K562 (cell line): ENCODE results near the gene TSPAN14. TPM values are rescaled to one million over a fixed set of nuclear protein-coding genes. Genes with fewer than 3 reads are reported as not detected.

Experiments used
- BCL6 ChIP-seq: fragments of 250-450 bp; sonication (Bioruptor Pico); IDR thresholded peaks from 2 replicates; pipeline ENCODE4 v1.4.0; 2020
- CREB1 ChIP-seq, 2 experiments: sonication (generic) in 1 of 2; formaldehyde crosslinking in 1 of 2; IDR thresholded peaks; 2 replicates each; pipeline versions ENCODE4 v1.6.1 to v1.8.0; 2012 to 2022; ENCODE audit warnings: inconsistent platforms in 1 of 2, mild to moderate bottlenecking in 1 of 2, missing genetic modification reagents in 1 of 2, moderate library complexity in 1 of 2
- CREB3 ChIP-seq: fragments of 450-650 bp; conservative IDR thresholded peaks from 2 replicates; pipeline ENCODE4 v1.6.1; 2016; ENCODE audit warnings: missing genetic modification characterization, low read depth, mild to moderate bottlenecking, missing compliant biosample characterization, moderate library complexity
- ETV5 ChIP-seq: sonication (generic); formaldehyde crosslinking; IDR thresholded peaks from 2 replicates; pipeline ENCODE4 v1.4.0; 2020; ENCODE audit warnings: low read depth, mild to moderate bottlenecking, missing genetic modification reagents
- FOXK2 ChIP-seq, 2 experiments: fragments of 450-650 bp; IDR thresholded peaks in 1 of 2; conservative IDR thresholded peaks in 1 of 2; 2 replicates each; pipeline ENCODE4 v1.6.1; 2016; ENCODE audit warnings: low read depth in 2 of 2, mild to moderate bottlenecking in 1 of 2
- GATAD2B ChIP-seq: fragments of 450-650 bp; IDR thresholded peaks from 2 replicates; pipeline ENCODE4 v1.6.1; 2017; ENCODE audit warnings: mild to moderate bottlenecking, borderline replicate concordance
- GTF2A2 ChIP-seq: IDR thresholded peaks from 2 replicates; pipeline ENCODE4 v1.6.1; 2016; ENCODE audit warnings: mild to moderate bottlenecking, missing genetic modification characterization, missing compliant biosample characterization
- HNRNPK ChIP-seq: fragments of 200-400 bp; formaldehyde crosslinking; IDR thresholded peaks from one replicate; pipeline ENCODE4 v1.6.1; 2018; ENCODE audit warnings: mild to moderate bottlenecking, low read depth, low read length; ENCODE audit not compliant: poor library complexity, severe bottlenecking
- MCM2 ChIP-seq: fragments of 450-650 bp; IDR thresholded peaks from 2 replicates; pipeline ENCODE4 v1.6.1; 2017; ENCODE audit warnings: low read depth, mild to moderate bottlenecking
- MXD1 ChIP-seq: fragments of 250-450 bp; sonication (Bioruptor Pico); IDR thresholded peaks from 2 replicates; pipeline ENCODE4 v1.8.0; 2021; ENCODE audit warnings: borderline replicate concordance, mild to moderate bottlenecking, moderate library complexity; ENCODE audit not compliant: poor library complexity, severe bottlenecking
- OTX1 ChIP-seq: fragments of 450-650 bp; formaldehyde crosslinking; IDR thresholded peaks from 2 replicates; pipeline ENCODE4 v1.4.0; 2022; ENCODE audit warnings: mild to moderate bottlenecking
- POLR2AphosphoS5 ChIP-seq: IDR thresholded peaks from 2 replicates; pipeline ENCODE4 v1.6.1; 2011; ENCODE audit warnings: mild to moderate bottlenecking, low read depth, low read length, moderate library complexity; ENCODE audit not compliant: control insufficient read depth, insufficient read depth
- SFPQ ChIP-seq: fragments of 200-400 bp; formaldehyde crosslinking; IDR thresholded peaks from 2 replicates; pipeline ENCODE4 v1.6.1; 2017; ENCODE audit warnings: mild to moderate bottlenecking, low read depth, low read length, moderate library complexity
- SREBF1 ChIP-seq: fragments of 150-350 bp; IDR thresholded peaks from 2 replicates; pipeline ENCODE4 v1.6.1; 2014; ENCODE audit warnings: antibody characterized with exemption, low read depth, low read length, borderline replicate concordance
- TEAD1 ChIP-seq, 2 experiments: fragments of 450-650 bp in 1 of 2; sonication (generic) in 1 of 2; formaldehyde crosslinking; IDR thresholded peaks; 2 replicates each; pipeline versions ENCODE4 v1.4.0 to v1.8.0; 2020 to 2022; ENCODE audit warnings: mild to moderate bottlenecking in 2 of 2, missing genetic modification reagents in 1 of 2
- ZNF140 ChIP-seq: fragments of 250-450 bp; sonication (Bioruptor Pico); IDR thresholded peaks from 2 replicates; pipeline ENCODE4 v1.8.0; 2021; ENCODE audit warnings: moderate library complexity, mild to moderate bottlenecking, inconsistent platforms
- ZNF24 ChIP-seq: fragments of 450-650 bp; IDR thresholded peaks from 2 replicates; pipeline ENCODE4 v1.6.1; 2016
- ZNF41 ChIP-seq: fragments of 250-450 bp; sonication (Bioruptor Pico); conservative IDR thresholded peaks from 2 replicates; pipeline ENCODE4 v1.4.0; 2020; ENCODE audit warnings: mild to moderate bottlenecking
- ZNF696 ChIP-seq: fragments of 250-450 bp; sonication (Bioruptor Pico); conservative IDR thresholded peaks from 2 replicates; pipeline ENCODE4 v1.4.0; 2020; ENCODE audit warnings: mild to moderate bottlenecking, moderate library complexity
- ZNF75A ChIP-seq: fragments of 450-650 bp; formaldehyde crosslinking; IDR thresholded peaks from 2 replicates; pipeline ENCODE4 v1.4.0; 2020; ENCODE audit warnings: mild to moderate bottlenecking
- ZNF766 ChIP-seq: fragments of 200-800 bp; sonication (Bioruptor generic); conservative IDR thresholded peaks from 2 replicates; pipeline ENCODE4 v1.6.1; 2016; ENCODE audit warnings: missing genetic modification characterization, missing compliant biosample characterization
- ZSCAN32 ChIP-seq: fragments of 450-650 bp; formaldehyde crosslinking; IDR thresholded peaks from 2 replicates; pipeline ENCODE4 v1.4.0; 2020; ENCODE audit warnings: mild to moderate bottlenecking, moderate library complexity
- polyA plus RNA-seq, 8 experiments: library from polyadenylated mRNA; depleted of rRNA in 4 of 8; stranded (reverse) in 5 of 8; unstranded in 3 of 8; fragments of >200 nt; fragmentation: Nextera tagmentation in 2 of 8; fragmentation: Illumina TruSeq in 1 of 8; extraction: Ambion mirVana in 2 of 8; extraction: Trizol in 1 of 8; gene quantifications; 2 replicates each; pipeline versions ENCODE4 v1.2.1 to v1.2.3, GENCODE V29; 2011 to 2014; ENCODE audit warnings: inconsistent platforms in 1 of 8, missing spikeins in 1 of 8
- total RNA-seq, 7 experiments: library from RNA; depleted of rRNA in 6 of 7; stranded (reverse); fragments of >200 nt in 6 of 7; fragmentation: Illumina TruSeq in 2 of 7; extraction: Trizol in 2 of 7; gene quantifications; 2 replicates each; pipeline versions ENCODE4 v1.2.1 to v1.2.3, GENCODE V29; 2011 to 2021; ENCODE audit warnings: low replicate concordance in 1 of 7
- TF ChIP-seq, protein P1 (sequence below): fragments of 250-450 bp; sonication (Bioruptor Pico); IDR thresholded peaks from 2 replicates; pipeline ENCODE4 v1.8.0; 2022; ENCODE audit warnings: moderate library complexity, mild to moderate bottlenecking, inconsistent platforms
- TF ChIP-seq, protein P2 (sequence below): sonication (generic); formaldehyde crosslinking; IDR thresholded peaks from 2 replicates; pipeline ENCODE4 v1.9.0; 2022; ENCODE audit warnings: mild to moderate bottlenecking, missing genetic modification reagents

The TSPAN14 gene
- total and polyA plus RNA-seq, 9 of the 15 experiments (the other 6 are each of a cell fraction or from before 2014, with no cell fraction given): 5.8 to 92.9 (median 23.3) TPM

GRCh38 chr10:80459047-80459865 is 5.1 kb downstream of the TSPAN14 start (continued):
- TF ChIP-seq ZNF140 (no peak), ZNF24 (no peak), POLR2AphosphoS5 (no peak; the same call in 1 of the 2 replicates), SREBF1 (no peak), GATAD2B (no peak), SFPQ (no peak), BCL6 (no peak), ZNF41 (CRISPR knock-in tag) (no peak), CREB3 (no peak), OTX1 (CRISPR knock-in tag) (peak; percentile 56; the same call in 1 of the 2 replicates), CREB1 (IDR thresholded peaks at IDR 0.05) (no peak), CREB1 (CRISPR knock-in tag; IDR thresholded peaks at IDR 0.05) (no peak), ZNF696 (CRISPR knock-in tag) (no peak), TEAD1 (CRISPR knock-in tag; IDR thresholded peaks at IDR 0.05) (no peak), ZSCAN32 (CRISPR knock-in tag) (no peak), ZNF766 (CRISPR knock-in tag) (no peak), MCM2 (no peak), MXD1 (CRISPR knock-in tag) (no peak), HNRNPK (no peak), GTF2A2 (no peak), ETV5 (no peak; the same call in 1 of the 2 replicates), FOXK2 (conservative IDR thresholded peaks at IDR 0.05 in 1 of 2, IDR thresholded peaks at IDR 0.05 in 1 of 2; ENCODE audit: low read depth in 2 of 2) (no peak), ZNF75A (CRISPR knock-in tag) (no peak)
- TF ChIP-seq, protein P1, sequence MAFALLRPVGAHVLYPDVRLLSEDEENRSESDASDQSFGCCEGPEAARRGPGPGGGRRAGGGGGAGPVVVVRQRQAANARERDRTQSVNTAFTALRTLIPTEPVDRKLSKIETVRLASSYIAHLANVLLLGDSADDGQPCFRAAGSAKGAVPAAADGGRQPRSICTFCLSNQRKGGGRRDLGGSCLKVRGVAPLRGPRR (CRISPR knock-in tag): no peak
- TF ChIP-seq, protein P2, sequence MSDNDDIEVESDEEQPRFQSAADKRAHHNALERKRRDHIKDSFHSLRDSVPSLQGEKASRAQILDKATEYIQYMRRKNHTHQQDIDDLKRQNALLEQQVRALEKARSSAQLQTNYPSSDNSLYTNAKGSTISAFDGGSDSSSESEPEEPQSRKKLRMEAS (CRISPR knock-in tag): peak; percentile 61; the same call in 1 of the 2 replicates
